ENCODE data around the gene PARP3. TPM values are rescaled to one million over a fixed set of nuclear protein-coding genes. Genes with fewer than 3 reads are reported as not detected.

PARP3 gene
- polyA plus RNA-seq, 1 of the 3 experiments (the other 2 are of a cell fraction): 31.1 TPM

GRCh38 chr3:51948016-51948580 lies 5.9 kb downstream of the PARP3 start:
- CTCF ChIA-PET: interaction anchor here (2.0 kb wide), 1 partner anchor 25 kb away, joined by 14 read pairs; the partner anchor contains the start of gene ABHD14B
- 86% methylated on average over 7 of the region's 10 CpGs for WGBS (ENCODE audit: low lambda C conversion rate)

GRCh38 chr3:51949121-51949520 lies 7.0 kb downstream of the PARP3 start:
- H3K4me2 ChIP-seq: no peak overlapping the region
- ChIA-PET CTCF (interaction anchor here (0.8 kb wide), 1 partner anchor 35 kb away, joined by 3 read pairs; no protein-coding TSS in a partner anchor), POLR2A (no interaction called here)
- no peak overlapping the region for H2AFZ ChIP-seq (ENCODE audit: low read depth)
- peaks cover 0 to 4% of the 10 kb centered on the region in 2 experiments; a peak in 1 of 4 replicates for H3K4me1 ChIP-seq (ENCODE audit: control insufficient read depth in 1 of 2, insufficient read depth in 2 of 2, low read depth in 1 of 2, low read length in 1 of 2)
- no peak overlapping the region for H3K9ac ChIP-seq
- peaks cover 14% of the 10 kb centered on the region for H3F3A ChIP-seq (replicated peaks; ENCODE audit: insufficient read depth)
- no peak for DNase-seq
- WGBS (ENCODE audit: low lambda C conversion rate): 87% methylated on average over 3 of the region's 5 CpGs
- no peaks in the 10 kb centered on the region for H4K20me1 ChIP-seq (ENCODE audit: insufficient read depth)
- H3K36me3 ChIP-seq (replicated peaks in 1 of 2; ENCODE audit: control insufficient read depth in 1 of 2, insufficient read depth in 2 of 2, low read length in 1 of 2): peaks cover 0 to 2% of the 10 kb centered on the region in 2 experiments
- H3K79me2 ChIP-seq (ENCODE audit: insufficient read depth): no peaks in the 10 kb centered on the region
- no peaks in the 10 kb centered on the region for H3K9me2 ChIP-seq
- no peak overlapping the region for H3K27ac ChIP-seq (ENCODE audit: low read depth in 2 of 2, low read length in 1 of 2)
- H3K9me3 ChIP-seq: no peaks in the 10 kb centered on the region
- no peaks in the 10 kb centered on the region for H3K27me3 ChIP-seq (ENCODE audit: insufficient read depth)
- H3K4me3 ChIP-seq (ENCODE audit: low read depth in 2 of 2, low read length in 1 of 2): no peak overlapping the region
- TF ChIP-seq NFIC (IDR thresholded peaks at IDR 0.05; ENCODE audit: borderline replicate concordance) (no peak), GATA2 (CRISPR knock-in tag; IDR thresholded peaks at IDR 0.05) (no peak)
- TF ChIP-seq, protein P1, sequence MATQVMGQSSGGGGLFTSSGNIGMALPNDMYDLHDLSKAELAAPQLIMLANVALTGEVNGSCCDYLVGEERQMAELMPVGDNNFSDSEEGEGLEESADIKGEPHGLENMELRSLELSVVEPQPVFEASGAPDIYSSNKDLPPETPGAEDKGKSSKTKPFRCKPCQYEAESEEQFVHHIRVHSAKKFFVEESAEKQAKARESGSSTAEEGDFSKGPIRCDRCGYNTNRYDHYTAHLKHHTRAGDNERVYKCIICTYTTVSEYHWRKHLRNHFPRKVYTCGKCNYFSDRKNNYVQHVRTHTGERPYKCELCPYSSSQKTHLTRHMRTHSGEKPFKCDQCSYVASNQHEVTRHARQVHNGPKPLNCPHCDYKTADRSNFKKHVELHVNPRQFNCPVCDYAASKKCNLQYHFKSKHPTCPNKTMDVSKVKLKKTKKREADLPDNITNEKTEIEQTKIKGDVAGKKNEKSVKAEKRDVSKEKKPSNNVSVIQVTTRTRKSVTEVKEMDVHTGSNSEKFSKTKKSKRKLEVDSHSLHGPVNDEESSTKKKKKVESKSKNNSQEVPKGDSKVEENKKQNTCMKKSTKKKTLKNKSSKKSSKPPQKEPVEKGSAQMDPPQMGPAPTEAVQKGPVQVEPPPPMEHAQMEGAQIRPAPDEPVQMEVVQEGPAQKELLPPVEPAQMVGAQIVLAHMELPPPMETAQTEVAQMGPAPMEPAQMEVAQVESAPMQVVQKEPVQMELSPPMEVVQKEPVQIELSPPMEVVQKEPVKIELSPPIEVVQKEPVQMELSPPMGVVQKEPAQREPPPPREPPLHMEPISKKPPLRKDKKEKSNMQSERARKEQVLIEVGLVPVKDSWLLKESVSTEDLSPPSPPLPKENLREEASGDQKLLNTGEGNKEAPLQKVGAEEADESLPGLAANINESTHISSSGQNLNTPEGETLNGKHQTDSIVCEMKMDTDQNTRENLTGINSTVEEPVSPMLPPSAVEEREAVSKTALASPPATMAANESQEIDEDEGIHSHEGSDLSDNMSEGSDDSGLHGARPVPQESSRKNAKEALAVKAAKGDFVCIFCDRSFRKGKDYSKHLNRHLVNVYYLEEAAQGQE (IDR thresholded peaks at IDR 0.05; ENCODE audit: low read depth, low read length): no peak
- TF ChIP-seq, protein P2, sequence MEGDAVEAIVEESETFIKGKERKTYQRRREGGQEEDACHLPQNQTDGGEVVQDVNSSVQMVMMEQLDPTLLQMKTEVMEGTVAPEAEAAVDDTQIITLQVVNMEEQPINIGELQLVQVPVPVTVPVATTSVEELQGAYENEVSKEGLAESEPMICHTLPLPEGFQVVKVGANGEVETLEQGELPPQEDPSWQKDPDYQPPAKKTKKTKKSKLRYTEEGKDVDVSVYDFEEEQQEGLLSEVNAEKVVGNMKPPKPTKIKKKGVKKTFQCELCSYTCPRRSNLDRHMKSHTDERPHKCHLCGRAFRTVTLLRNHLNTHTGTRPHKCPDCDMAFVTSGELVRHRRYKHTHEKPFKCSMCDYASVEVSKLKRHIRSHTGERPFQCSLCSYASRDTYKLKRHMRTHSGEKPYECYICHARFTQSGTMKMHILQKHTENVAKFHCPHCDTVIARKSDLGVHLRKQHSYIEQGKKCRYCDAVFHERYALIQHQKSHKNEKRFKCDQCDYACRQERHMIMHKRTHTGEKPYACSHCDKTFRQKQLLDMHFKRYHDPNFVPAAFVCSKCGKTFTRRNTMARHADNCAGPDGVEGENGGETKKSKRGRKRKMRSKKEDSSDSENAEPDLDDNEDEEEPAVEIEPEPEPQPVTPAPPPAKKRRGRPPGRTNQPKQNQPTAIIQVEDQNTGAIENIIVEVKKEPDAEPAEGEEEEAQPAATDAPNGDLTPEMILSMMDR (IDR thresholded peaks at IDR 0.05): no peak

More at GRCh38 chr3:51948016-51948580, 5.9 kb downstream of the PARP3 start:
- no peak overlapping the region for H3K27ac ChIP-seq (ENCODE audit: low read depth in 2 of 2, low read length in 1 of 2)
- H3F3A ChIP-seq (replicated peaks; ENCODE audit: insufficient read depth): peaks cover 6% of the 10 kb centered on the region
- no peak for DNase-seq
- H3K9me3 ChIP-seq: no peaks in the 10 kb centered on the region
- H3K4me3 ChIP-seq (ENCODE audit: low read depth in 2 of 2, low read length in 1 of 2): no peak overlapping the region
- H3K27me3 ChIP-seq (ENCODE audit: insufficient read depth): no peaks in the 10 kb centered on the region
- H3K9ac ChIP-seq: no peak overlapping the region
- POLR2A ChIA-PET: no interaction called here
- no peaks in the 10 kb centered on the region for H3K9me2 ChIP-seq
- no peak overlapping the region for H2AFZ ChIP-seq (ENCODE audit: low read depth)
- H3K4me2 ChIP-seq: no peak overlapping the region
- H3K36me3 ChIP-seq (replicated peaks in 1 of 2; ENCODE audit: control insufficient read depth in 1 of 2, insufficient read depth in 2 of 2, low read length in 1 of 2): peaks cover 0 to 2% of the 10 kb centered on the region in 2 experiments
- peaks cover 3% of the 10 kb centered on the region in 2 experiments; a peak in 2 of 4 replicates for H3K4me1 ChIP-seq (ENCODE audit: control insufficient read depth in 1 of 2, insufficient read depth in 2 of 2, low read depth in 1 of 2, low read length in 1 of 2)
- no peaks in the 10 kb centered on the region for H3K79me2 ChIP-seq (ENCODE audit: insufficient read depth)
- TF ChIP-seq EZH2phosphoT487 (IDR thresholded peaks at IDR 0.05; ENCODE audit: borderline replicate concordance, low read depth): no peak
- TF ChIP-seq GATA2 (CRISPR knock-in tag; IDR thresholded peaks at IDR 0.05): no peak
- TF ChIP-seq, protein P3, sequence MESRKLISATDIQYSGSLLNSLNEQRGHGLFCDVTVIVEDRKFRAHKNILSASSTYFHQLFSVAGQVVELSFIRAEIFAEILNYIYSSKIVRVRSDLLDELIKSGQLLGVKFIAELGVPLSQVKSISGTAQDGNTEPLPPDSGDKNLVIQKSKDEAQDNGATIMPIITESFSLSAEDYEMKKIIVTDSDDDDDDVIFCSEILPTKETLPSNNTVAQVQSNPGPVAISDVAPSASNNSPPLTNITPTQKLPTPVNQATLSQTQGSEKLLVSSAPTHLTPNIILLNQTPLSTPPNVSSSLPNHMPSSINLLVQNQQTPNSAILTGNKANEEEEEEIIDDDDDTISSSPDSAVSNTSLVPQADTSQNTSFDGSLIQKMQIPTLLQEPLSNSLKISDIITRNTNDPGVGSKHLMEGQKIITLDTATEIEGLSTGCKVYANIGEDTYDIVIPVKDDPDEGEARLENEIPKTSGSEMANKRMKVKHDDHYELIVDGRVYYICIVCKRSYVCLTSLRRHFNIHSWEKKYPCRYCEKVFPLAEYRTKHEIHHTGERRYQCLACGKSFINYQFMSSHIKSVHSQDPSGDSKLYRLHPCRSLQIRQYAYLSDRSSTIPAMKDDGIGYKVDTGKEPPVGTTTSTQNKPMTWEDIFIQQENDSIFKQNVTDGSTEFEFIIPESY (IDR thresholded peaks at IDR 0.05; ENCODE audit: borderline replicate concordance, low read depth): no peak
- no peak for TF ChIP-seq MAX (IDR thresholded peaks at IDR 0.05; ENCODE audit: low read depth)
- no peak for TF ChIP-seq TEAD4 (IDR thresholded peaks at IDR 0.05; ENCODE audit: borderline replicate concordance, insufficient read depth)
- no peak for TF ChIP-seq RXRA (IDR thresholded peaks at IDR 0.05; ENCODE audit: borderline replicate concordance, low read depth)
- no peak for TF ChIP-seq CHD2 (IDR thresholded peaks at IDR 0.05; ENCODE audit: low read length, partially characterized antibody)
- TF ChIP-seq IRF3 (IDR thresholded peaks at IDR 0.05; ENCODE audit: low read depth, low read length): no peak
- no peak for TF ChIP-seq YY1 (IDR thresholded peaks at IDR 0.05; ENCODE audit: low read depth)
- no peaks in the 10 kb centered on the region for H4K20me1 ChIP-seq (ENCODE audit: insufficient read depth)

Measured in SK-N-SH (cell line).